ENCODE data around the gene TRPC4. TPM values are rescaled to one million over a fixed set of nuclear protein-coding genes. Genes with fewer than 3 reads are reported as not detected.

TRPC4 gene
- total and polyA plus RNA-seq, 2 donors (not counting 1 experiment from before 2014, with no cell fraction given): not detected

GRCh38 chr13:37681281-37682032, 188.1 kb downstream of the TRPC4 start:
- no peak overlapping the region for H3K4me3 Mint-ChIP-seq
- H3K27me3 Mint-ChIP-seq: no peaks in the 10 kb centered on the region
- no peak overlapping the region for H3K27ac Mint-ChIP-seq
- Histone ChIP-seq H3K9me3 (ENCODE audit: control extremely low read depth in 1 of 3, control insufficient read depth in 2 of 3, insufficient read depth in 1 of 3, low read length in 2 of 3) (peaks cover 0 to 4% (median 0%) of the 10 kb centered on the region in 3 donors), H2AFZ (ENCODE audit: insufficient read depth, low read depth, low read length, poor library complexity, severe bottlenecking) (no peak overlapping the region), H3K4me1 (ENCODE audit: control insufficient read depth in 2 of 2, insufficient read depth in 2 of 2, low read length in 2 of 2) (no peaks in the 10 kb centered on the region), H3K27ac (ENCODE audit: low read length in 2 of 2) (no peak overlapping the region), H3K4me3 (ENCODE audit: control extremely low read depth in 1 of 5, extremely low read depth in 1 of 5, insufficient read depth in 1 of 5, low read depth in 2 of 5, low read length in 4 of 5) (no peak overlapping the region), H3K9ac (ENCODE audit: low read length) (no peak overlapping the region), H3K36me3 (replicated peaks in 1 of 2; ENCODE audit: control extremely low read depth in 1 of 2, control insufficient read depth in 1 of 2, extremely low read depth in 1 of 2, insufficient read depth in 2 of 2, low read length in 1 of 2) (no peaks in the 10 kb centered on the region), H3K27me3 (replicated peaks in 1 of 4; ENCODE audit: control extremely low read depth in 1 of 4, control insufficient read depth in 3 of 4, insufficient read depth in 4 of 4, low read length in 3 of 4) (no peaks in the 10 kb centered on the region), H3K79me2 (ENCODE audit: control insufficient read depth, insufficient read depth, low read length) (no peaks in the 10 kb centered on the region), H4K20me1 (ENCODE audit: control insufficient read depth, insufficient read depth, low read length, poor library complexity, severe bottlenecking) (no peaks in the 10 kb centered on the region), H3K4me2 (replicated peaks; ENCODE audit: low read depth, low read length, poor library complexity, severe bottlenecking) (no peak overlapping the region)
- intact Hi-C loops (cut with micrococcal nuclease): no loop called here
- 72% methylated on average over 3 of the region's 6 CpGs for WGBS (ENCODE audit: insufficient coverage)
- CTCF ChIA-PET: no interaction called here
- POLR2A ChIA-PET: no interaction called here
- no peaks in the 10 kb centered on the region for H3K4me1 Mint-ChIP-seq
- DNase-seq: no peak
- no peak for TF ChIP-seq EZH2 (IDR thresholded peaks at IDR 0.05; ENCODE audit: borderline replicate concordance, insufficient read depth, low read depth, low read length, poor library complexity, severe bottlenecking)
- ATAC-seq (ENCODE audit: low read depth): no peak
- H3K9me3 Mint-ChIP-seq (ENCODE audit: insufficient read depth): no peaks in the 10 kb centered on the region

- no peak overlapping the region for H3K4me3 Mint-ChIP-seq
- TF ChIP-seq EZH2 (IDR thresholded peaks at IDR 0.05; ENCODE audit: borderline replicate concordance, insufficient read depth, low read depth, low read length, poor library complexity, severe bottlenecking) (no peak), CTCF (IDR thresholded peaks at IDR 0.05) (no peak)
- ATAC-seq (ENCODE audit: low read depth) (no peak), DNase-seq (no peak)
- no peak overlapping the region for H3K4me3 ChIP-seq (ENCODE audit: control extremely low read depth in 1 of 5, extremely low read depth in 1 of 5, insufficient read depth in 1 of 5, low read depth in 2 of 5, low read length in 4 of 5)
- no peak overlapping the region for H3K4me2 ChIP-seq (replicated peaks; ENCODE audit: low read depth, low read length, poor library complexity, severe bottlenecking)
- no peaks in the 10 kb centered on the region for H3K9me3 Mint-ChIP-seq (ENCODE audit: insufficient read depth)
- no peaks in the 10 kb centered on the region for H3K27me3 ChIP-seq (replicated peaks in 1 of 4; ENCODE audit: control extremely low read depth in 1 of 4, control insufficient read depth in 3 of 4, insufficient read depth in 4 of 4, low read length in 3 of 4)
- no peaks in the 10 kb centered on the region for H4K20me1 ChIP-seq (ENCODE audit: control insufficient read depth, insufficient read depth, low read length, poor library complexity, severe bottlenecking)
- H3K9me3 ChIP-seq (ENCODE audit: control extremely low read depth in 1 of 3, control insufficient read depth in 2 of 3, insufficient read depth in 1 of 3, low read length in 2 of 3): peaks cover 0 to 7% (median 0%) of the 10 kb centered on the region in 3 donors
- no peak overlapping the region for H3K9ac ChIP-seq (ENCODE audit: low read length)
- H2AFZ ChIP-seq (ENCODE audit: insufficient read depth, low read depth, low read length, poor library complexity, severe bottlenecking): no peak overlapping the region
- H3K79me2 ChIP-seq (ENCODE audit: control insufficient read depth, insufficient read depth, low read length): no peaks in the 10 kb centered on the region
- ChIA-PET CTCF (no interaction called here), POLR2A (no interaction called here)
- H3K4me1 Mint-ChIP-seq: no peaks in the 10 kb centered on the region
- 86% methylated on average over 4 of the region's 5 CpGs for WGBS (ENCODE audit: insufficient coverage)
- intact Hi-C loops (cut with micrococcal nuclease): no loop called here
- no peaks in the 10 kb centered on the region for H3K4me1 ChIP-seq (ENCODE audit: control insufficient read depth in 2 of 2, insufficient read depth in 2 of 2, low read length in 2 of 2)
- H3K27ac ChIP-seq (ENCODE audit: low read length in 2 of 2): no peak overlapping the region
- H3K27ac Mint-ChIP-seq: no peak overlapping the region
- no peaks in the 10 kb centered on the region for H3K27me3 Mint-ChIP-seq
- H3K36me3 ChIP-seq (replicated peaks in 1 of 2; ENCODE audit: control extremely low read depth in 1 of 2, control insufficient read depth in 1 of 2, extremely low read depth in 1 of 2, insufficient read depth in 2 of 2, low read length in 1 of 2): no peaks in the 10 kb centered on the region
Measured at GRCh38 chr13:37680137-37680536, 189.4 kb downstream of the TRPC4 start.
